IPS DF 4.7 (cell line): ENCODE measurements around the gene YWHAG.
"Not testable (repeated sequence)": the region's sequence is repeated elsewhere in the genome, so short reads cannot be mapped to it uniquely, and the experiment has no call there.

ENCODE experiments used
- DNase-seq: peaks from one replicate; pipeline ENCODE4 v3.0.0-alpha.2; 2013; ENCODE audit warnings: low spot score; ENCODE audit errors: extremely low read depth

YWHAG gene

DNA sequence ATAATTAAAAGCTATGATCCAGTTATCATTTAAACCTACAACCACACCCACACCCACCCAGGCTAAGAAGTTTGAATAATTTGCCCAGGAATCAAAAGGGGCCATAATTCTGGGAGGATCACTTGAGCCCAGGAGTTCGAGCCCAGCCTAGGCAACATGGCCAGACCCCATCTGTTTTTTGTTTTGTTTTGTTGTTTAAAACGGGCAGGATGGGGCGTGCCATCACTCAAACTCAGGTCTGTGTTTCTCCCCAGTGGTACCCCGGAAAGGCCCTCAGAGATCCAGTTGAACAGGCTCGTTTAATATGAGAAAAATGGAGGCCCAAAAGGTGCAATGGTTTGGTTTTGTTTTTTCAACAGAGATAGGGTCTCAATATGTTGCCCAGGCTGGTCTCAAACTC lies 33.0 kb downstream of the YWHAG start:
- no peak for DNase-seq

- DNase-seq, result no peak
Measured at GRCh38 chr7:76325092-76325491, 33.7 kb downstream of the YWHAG start.

DNA sequence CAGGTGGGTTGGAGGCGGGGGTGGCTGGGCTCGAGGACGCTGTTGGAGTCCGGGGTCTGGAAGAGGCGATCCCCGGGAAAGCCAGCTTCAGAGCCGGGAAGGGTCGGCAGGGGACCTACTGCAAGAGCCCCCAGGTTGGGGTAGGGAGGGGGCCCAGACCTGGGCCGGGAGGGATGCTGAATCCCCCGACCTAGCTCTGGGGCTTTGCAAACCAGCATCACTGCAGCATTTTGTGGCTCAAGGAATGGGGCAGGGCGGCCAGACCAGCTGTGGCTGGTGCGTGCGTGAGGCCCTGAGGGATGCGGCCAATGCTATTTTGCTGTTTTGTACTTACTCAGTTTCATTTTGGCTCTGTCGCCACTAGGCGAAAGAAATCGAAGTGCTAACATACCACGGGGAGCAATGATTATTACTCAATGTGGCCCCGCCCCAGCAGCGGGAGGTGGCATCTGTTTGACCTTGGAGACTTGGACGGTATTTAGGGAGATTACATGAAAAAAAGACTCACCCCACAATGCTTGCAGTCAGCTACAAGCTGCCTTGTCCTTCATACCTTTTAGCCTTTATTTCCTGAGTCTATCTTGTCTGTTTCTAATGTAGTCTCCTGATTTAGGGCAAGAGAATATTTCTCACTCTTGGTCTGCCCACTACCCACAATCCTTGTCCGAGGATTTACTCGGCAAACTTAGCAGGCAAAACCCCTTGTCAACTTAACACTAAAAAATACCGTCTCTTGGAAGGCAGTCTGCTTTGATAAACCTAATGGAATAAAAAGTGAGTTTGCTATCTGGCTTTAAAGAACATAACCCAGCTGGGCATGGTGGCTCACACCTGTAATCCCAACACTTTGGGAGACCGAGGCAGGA lies 40.1 kb downstream of the YWHAG start:
- no peak for DNase-seq

DNA sequence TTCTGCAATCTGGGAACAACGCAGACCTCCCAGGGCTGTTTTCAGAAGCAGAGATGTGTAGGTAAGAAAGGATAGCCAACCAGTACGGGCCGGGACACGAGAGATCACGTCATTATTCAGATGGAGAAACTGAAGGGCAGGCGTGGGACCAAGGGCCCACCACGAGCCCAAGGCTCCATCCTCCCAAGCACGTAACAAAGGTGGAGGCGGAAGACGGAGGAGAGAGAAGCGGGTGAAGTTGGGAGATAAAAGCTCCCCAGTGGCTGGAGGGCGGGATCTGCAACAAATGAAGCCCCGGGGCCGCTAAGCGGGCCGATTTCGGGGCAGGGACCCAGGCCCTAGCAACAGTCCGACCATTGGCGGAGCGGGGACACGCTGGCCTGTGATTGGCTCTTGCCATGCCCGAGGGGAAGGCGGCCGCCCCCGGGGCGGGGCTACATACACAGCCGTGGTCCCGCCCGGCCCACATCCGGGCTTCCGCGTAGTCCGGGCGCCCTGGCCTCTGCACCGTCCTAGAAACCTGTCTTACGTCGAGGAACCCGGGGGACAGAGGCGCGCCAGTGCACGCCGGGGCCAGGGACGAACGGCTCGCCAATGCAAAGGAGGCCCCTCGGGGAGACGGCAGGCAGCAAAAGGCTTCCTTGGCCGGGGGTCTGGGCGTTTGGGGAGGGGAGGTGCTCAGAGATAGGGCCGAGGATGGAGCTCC lies 40.9 kb downstream of the YWHAG start:
- DNase-seq, result no peak

- no peak for DNase-seq
Measured at GRCh38 chr7:76316984-76317781, 41.6 kb downstream of the YWHAG start.

GRCh38 chr7:76315364-76315763 lies 43.4 kb downstream of the YWHAG start:
- no peak for DNase-seq

DNA sequence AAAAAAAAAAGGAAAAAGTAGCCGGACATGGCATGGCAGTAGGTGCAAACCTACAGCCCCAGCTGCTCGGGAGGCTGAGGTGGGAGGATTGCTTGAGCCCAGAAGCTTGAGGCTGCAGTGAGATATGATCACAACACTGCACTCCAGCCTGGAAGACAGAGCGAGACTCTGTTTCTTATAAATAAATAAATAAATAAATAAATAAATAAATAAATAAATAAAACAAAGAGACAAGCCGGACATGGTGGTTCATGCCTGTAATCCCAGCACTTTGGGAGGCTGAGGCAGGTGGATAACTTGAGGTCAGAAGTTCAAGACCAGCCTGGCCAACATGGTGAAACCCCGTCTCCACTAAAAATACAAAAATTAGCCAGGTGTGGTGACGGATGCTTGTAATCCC lies 44.1 kb downstream of the YWHAG start:
- DNase-seq, result not testable (repeated sequence)

- no peak for DNase-seq
Measured at GRCh38 chr7:76314042-76314721, 44.6 kb downstream of the YWHAG start.

GRCh38 chr7:76311838-76312237 lies 47.0 kb downstream of the YWHAG start:
- DNase-seq, result not testable (repeated sequence)

- DNase-seq, result no peak
Measured at GRCh38 chr7:76310102-76310957, 48.5 kb downstream of the YWHAG start.

- DNase-seq, result not testable (repeated sequence)
Measured at GRCh38 chr7:76309341-76310101, 49.3 kb downstream of the YWHAG start.

GRCh38 chr7:76308874-76309273 lies 49.9 kb downstream of the YWHAG start:
- not testable (repeated sequence) for DNase-seq

DNA sequence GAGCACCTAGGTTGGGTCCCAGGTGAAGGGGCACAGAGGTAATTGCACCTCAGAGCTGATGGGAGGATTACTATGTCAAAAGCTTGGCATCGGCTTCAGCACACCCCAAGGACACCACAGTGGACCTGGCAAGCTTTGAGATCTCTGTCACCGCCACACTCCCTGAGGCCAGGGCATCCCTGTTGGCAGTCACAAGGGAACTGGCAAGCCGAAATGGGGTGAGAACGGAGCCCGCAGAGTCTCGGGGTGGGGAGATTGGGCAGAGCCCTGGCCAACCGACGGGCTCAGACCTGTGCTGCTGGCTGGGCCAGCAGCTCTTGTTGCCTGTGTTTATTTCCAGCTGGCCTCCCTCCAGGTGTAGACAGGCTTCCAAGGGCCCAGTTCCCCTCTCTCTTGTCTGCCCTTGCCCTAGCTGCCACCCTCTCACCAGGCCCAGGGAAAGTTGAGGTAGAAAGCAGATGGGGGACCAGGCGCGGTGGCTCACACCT lies 53.9 kb downstream of the YWHAG start:
- no peak for DNase-seq

DNA sequence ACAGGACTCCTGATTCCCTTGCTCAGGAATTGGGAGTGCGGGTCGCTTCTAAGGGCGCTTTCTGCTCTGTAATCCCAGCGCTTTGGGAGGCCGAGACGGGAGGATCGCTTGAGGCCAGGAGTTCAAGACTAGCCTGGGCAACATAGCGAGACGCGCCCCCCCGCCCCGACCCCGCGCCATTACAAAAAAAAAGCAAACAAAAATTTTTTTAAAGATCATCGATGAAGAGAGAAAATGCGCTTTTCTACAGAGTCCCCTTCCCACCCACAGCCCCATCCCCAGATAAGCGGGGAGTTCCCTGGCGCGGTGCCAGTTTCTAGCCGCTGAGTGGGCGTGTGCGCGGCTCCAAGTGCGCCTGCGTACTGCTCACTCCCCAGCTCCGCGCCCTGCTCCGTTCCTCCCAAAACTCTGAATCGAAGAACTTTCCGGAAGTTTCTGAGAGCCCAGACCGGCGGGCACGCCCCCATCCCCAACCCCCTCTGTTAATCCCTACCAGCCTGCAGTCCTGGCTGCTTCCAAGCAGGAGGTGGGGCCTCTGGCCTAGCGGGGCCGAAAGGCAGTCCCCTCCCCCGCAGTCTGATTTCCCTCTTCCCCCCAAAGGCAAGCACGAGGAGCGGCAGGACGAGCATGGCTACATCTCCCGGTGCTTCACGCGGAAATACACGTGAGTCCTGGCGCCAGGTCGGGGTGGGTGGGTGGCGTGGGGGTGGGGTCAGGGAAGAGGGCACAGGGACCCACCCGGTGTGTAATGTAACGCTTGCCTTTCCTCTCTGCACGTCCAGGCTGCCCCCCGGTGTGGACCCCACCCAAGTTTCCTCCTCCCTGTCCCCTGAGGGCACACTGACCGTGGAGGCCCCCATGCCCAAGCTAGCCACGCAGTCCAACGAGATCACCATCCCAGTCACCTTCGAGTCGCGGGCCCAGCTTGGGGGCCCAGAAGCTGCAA lies 55.3 kb downstream of the YWHAG start:
- DNase-seq, result no peak

- DNase-seq, result no peak
Measured at GRCh38 chr7:76302347-76303201, 56.2 kb downstream of the YWHAG start, which contains the start of gene HSPB1. Gene HSPB1, plus strand, starts transcription at chr7:76302673. Its CDS starts 40 bp downstream, at chr7:76302713.

DNA sequence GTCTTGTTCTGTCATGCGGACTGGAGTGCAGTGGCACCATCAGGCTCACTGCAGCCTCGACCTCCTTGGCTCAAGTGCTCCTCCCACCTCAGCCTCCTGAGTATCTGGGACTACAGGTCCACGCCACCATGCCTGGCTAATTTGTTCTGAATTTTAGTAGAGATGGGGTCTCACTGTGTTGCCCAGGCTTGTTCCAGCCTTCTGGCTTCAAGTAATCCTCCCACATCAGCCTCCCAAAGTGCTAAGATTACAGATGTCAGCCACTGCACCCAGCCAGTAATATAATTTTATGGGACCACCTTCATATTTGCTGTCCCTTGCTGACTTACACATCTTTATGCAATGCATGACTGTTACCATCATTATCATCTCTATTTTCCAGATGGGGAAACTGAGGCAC lies 57.8 kb downstream of the YWHAG start:
- DNase-seq, result no peak

DNA sequence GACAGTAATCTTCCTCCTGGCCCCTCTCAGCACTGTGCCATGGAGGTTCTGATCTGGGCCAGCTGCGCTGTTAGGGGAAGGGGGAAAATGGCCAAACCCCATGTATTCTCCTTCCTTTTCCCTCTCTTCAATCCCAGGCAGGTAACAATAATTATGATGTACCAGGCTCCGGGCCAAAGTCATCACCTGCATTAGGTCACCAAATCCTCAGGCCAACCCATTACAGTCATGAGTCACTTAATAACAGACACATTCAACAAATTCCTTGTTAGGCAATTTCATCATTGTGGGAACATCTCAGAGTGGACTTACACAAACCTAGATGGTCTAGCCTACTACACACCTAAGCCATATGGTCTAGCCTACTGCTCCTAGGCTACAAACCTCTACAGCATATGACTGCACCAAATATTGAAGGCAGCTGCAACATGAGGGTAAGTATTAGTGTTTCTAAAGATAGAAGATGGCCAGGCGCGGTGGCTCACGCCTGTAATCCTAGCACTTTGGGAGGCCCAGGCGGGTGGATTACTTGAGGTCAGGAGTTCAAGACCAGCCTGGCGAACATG lies 58.5 kb downstream of the YWHAG start:
- no peak for DNase-seq
